D721Med (cell line): Measurements from ENCODE around the gene HES3.

ENCODE experiments used
- DNase-seq: peaks from one replicate; pipeline ENCODE4 v3.0.0; 2011; ENCODE audit warnings: low spot score; ENCODE audit not compliant: insufficient read length
- FAIRE-seq: peaks from 2 replicates; lab custom pipeline; 2011; peaks lifted over from hg19 to GRCh38; lab: Jason Lieb, UNC
- CTCF ChIP-seq: IDR thresholded peaks from 2 replicates; pipeline ENCODE4 v1.5.1; 2012; ENCODE audit warnings: mild to moderate bottlenecking, control low read depth; ENCODE audit not compliant: insufficient read depth; ENCODE audit errors: missing control alignments

Gene HES3

GRCh38 chr1:6243993-6244392 is at the start of gene HES3:
Gene HES3, plus strand, starts transcription at chr1:6244179. Its CDS starts 187 bp downstream, at chr1:6244366.
- no peak for FAIRE-seq
- no peak for TF ChIP-seq CTCF
- no peak for DNase-seq

- FAIRE-seq = no peak
- TF ChIP-seq CTCF = no peak
- DNase-seq = no peak
These were observed 46.1 kb upstream of the HES3 start for GRCh38 chr1:6197746-6198427.

GRCh38 chr1:6198646-6199297 is 45.2 kb upstream of the HES3 start:
- FAIRE-seq (no peak), DNase-seq (no peak)

GRCh38 chr1:6199298-6200187 is 44.4 kb upstream of the HES3 start, which contains the start of gene RPL22:
Gene RPL22, minus strand, starts transcription at chr1:6199595. Its CDS starts 22 bp downstream, at chr1:6199573.
- peak; percentile 39 for DNase-seq
- FAIRE-seq = no peak
- TF ChIP-seq CTCF = no peak

More at GRCh38 chr1:6198646-6199297, 45.2 kb upstream of the HES3 start:
- TF ChIP-seq CTCF = no peak

- DNase-seq = no peak
- TF ChIP-seq CTCF = no peak
- FAIRE-seq = no peak
These were observed 43.7 kb upstream of the HES3 start for GRCh38 chr1:6200188-6200809.

- TF ChIP-seq CTCF = no peak
- no peak for DNase-seq
- no peak for FAIRE-seq
These were observed 41.7 kb upstream of the HES3 start for GRCh38 chr1:6202256-6202655.
